ENCODE results near the gene CCDC195.

Gene CCDC195, protein sequence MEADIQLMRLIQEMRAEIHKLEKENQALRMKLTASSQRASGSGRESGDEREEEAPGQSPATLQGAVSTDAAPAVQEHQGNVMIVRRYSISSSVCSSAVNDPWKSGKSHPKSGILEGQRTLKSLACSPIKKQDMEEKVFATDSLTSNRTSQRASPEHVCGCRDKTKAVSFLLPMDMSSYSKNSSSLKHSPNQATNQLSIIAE

DNA sequence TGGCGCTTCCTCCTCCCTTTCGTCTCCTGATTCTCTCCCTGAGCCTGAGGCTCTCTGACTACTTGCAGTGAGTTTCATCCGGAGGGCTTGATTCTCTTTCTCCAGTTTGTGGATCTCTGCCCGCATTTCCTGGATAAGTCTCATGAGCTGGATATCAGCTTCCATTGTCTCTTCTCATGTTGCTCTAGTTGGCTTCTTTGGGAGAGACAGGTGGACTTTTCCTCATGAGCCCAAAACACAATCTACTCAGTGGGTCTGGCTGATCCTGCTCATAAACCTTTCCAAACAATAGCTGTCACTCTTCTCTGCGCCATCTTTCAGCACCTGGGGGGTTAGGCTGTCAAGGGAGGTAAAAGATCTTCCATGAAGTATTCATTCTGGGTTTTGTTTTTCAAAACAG is at the start of gene CCDC195:
Gene CCDC195 (minus strand): TSS at position 165 of the 400 bp plus-strand sequence. CDS start 0 bp downstream, at position 165.
- DNase-seq = no peak

DNA sequence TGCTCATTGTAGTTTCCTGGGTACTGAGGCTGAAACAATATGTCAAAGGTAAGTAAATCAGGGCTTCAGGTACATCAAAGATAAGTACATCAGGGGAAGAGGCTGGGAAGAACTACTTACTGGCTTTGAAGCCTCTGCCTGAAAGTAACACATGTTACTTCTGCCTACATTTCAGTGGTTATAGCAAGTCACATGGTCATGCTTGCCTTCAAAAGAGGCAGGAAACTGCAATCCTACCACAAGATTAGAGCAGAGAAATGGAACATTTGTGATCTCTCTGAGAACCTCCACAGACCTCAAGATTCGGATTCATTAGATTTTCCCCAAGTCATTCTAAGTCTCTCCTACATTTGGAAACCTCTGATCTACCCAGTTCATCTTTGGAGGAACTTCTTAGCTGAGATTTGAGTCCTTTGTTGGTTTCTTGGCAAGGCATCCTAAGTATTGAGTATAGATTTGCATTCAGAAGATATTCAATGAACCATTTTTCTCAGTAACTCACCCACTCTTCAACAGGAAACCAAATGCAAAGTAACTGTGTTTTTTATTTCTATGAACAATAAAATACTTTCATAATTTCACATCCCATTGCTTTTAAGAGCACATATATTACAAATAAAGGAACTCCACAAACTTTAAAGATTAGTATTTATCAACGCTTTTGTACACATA is 48.5 kb upstream of the CCDC195 start:
- DNase-seq = no peak

DNA sequence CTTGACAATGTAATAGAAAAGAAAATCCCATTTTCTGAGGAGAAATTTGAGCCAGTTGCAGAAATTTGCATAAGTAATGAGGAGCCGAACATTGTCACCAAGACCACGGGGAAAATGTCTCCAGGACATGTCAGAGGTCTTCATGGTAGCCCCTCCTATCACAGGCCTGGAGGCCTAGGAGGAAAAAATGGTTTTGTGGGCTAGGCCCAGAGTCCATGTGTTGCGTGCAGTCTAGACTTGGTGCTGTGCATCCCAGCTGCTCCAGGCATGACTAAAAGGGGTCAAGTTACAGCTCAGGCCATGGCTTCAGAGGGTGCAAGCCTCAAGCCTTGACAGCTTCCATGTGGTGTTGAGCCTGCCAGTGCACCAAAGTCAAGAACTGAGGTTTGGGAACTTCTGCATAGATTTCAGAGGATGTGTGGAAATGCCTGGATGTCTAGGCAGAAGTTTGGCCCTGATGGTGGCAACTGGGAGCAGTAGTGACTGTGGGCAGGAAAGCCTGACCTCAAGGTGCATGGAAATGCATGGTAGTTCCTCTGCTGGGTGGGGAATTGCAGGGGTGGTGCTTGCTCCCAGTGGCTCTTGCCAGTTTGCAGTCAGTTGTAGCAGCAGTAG is 41.9 kb upstream of the CCDC195 start:
- no peak for DNase-seq

DNA sequence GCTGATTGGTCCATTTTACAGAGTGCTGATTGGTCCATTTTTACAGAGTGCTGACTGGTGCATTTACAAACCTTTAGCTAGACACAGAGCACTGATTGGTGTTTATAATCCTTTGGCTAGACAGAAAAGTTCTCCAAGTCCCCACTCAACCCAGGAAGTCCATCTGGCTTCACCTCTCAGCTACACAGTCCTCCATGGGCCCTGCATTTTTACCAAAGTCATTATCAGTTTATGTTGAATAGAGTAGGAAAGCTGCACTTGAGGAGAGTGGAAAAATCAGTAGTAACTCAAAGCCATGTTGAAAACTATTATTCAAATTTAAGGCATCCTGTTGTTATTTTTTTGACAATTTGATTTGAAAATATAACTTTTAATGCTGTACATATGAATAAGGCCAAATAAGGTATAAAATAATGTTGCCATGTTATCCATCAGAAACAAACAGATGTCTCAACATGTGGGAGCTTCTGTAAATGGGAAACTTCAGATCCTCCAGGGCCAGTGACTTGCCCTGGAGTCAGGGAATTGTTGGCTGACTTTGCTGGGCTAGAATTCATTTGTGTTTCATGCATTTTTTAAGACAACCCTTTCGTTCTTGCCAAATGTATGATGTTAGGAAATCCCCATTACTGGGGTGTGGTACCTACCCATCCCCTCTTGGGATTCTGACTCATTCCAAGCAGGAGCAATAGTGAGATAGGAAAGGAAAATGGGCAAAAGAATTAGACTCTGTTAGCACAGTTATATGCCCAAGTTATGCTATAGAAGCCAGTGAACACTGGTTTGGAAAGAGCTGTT is 37.8 kb upstream of the CCDC195 start:
- no peak for DNase-seq

DNA sequence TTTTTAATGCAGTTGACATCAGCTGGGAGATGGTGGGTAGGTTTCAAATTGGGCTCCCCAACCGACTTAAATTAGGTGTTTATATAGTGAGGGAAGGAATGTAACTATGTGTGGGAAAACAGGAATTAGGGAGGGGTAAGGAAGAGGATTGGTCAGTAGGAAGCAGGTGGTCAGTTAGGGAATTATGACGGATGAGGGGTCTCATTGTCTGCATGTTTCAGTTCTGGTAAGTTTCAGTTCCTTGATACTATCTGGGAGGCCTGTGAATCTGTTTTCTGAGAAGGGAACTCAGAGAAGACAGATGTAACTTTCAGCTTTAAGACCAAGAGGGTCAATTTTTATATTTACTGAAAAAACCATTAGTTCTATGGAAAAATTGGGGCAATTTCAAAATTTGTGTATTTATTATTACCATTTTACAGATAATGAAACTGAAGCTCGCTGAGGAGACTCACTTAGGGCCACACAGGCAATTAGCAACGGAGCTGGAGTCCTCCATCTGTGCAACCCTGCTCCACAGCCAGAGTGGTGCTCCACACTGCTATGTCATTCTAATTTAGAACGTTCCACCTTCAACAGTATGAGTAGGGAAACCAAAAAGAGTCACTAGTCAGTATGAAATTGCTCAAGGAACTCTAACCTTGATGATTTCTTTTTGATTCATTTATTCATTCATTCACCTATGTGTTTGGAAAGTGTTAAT is 36.0 kb upstream of the CCDC195 start:
- DNase-seq = no peak

DNA sequence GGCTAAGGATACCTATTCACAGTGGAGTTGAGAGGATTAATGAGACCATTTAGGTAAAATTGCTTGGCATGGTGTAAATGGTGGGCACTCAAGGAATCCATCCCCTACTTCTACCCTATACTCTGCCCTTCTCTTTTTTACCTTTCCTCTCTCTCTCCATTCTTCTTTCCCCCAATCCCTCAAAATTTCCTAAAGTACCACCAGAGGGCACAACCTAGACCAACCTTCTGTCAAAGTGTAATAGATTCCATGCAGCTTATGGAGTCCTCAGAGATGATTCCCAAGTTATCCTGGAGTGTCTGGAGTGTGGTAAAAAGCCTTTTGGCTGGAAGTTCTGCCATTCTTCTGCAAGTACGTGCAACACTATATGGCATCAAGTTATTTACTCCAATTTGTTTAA is 33.0 kb upstream of the CCDC195 start:
- no peak for DNase-seq

DNA sequence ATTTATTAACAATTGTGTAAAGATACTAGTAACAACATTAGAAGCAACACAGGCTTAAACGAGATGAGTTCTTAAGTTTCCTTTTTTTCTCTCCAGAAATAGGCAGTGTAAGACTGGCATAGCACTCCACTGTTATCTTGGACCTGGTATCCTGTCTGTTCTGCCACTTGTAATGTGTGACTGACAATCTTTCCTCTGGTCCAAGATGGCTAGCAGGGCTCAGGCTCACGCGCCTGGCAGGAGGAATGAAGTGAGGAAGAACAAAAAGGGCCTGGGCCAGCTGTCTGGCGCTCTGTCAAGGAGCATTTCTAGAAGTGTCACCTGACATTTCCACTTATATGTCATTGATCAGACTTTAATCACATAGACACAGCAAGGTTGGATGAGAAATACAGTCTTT is 31.6 kb upstream of the CCDC195 start:
- no peak for DNase-seq

DNA sequence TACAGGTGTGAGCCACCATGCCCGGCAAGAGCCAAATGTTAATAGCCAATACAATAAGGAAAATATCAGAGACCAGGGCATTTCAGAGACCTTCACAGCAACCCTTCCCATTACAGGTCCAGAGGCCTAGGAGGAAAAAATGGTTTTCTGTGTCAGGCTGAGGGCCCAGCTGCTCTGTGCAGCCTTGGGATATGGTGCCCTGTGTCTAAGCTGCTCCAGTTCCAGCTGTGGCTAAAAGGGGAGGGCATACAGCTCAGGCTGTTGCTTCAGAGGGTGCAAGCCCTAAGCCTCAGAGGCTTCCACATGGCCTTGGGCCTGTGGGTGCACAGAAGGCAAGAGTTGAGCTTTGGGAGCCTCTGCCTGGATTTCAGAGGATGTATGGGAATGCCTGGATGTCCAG is 20.1 kb upstream of the CCDC195 start:
- no peak for DNase-seq

DNA sequence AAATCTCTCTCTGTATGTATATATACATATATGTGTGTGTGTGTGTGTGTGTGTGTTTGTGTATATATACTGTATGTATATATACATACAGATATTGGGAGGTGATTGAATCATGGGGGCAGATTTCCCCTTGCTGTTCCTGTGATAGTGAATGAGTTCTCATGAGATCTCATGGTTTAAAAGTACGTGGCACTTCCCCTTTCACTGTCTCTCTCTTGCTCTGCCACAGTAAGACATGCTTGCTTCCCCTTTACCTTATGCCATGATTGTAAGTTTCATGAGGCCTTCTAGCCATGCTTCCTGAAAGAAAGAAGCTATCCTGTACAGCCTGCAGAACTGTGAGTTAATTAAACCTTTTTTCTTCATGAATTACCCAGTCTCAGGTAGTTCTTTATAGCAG is 18.8 kb upstream of the CCDC195 start:
- DNase-seq = no peak

DNA sequence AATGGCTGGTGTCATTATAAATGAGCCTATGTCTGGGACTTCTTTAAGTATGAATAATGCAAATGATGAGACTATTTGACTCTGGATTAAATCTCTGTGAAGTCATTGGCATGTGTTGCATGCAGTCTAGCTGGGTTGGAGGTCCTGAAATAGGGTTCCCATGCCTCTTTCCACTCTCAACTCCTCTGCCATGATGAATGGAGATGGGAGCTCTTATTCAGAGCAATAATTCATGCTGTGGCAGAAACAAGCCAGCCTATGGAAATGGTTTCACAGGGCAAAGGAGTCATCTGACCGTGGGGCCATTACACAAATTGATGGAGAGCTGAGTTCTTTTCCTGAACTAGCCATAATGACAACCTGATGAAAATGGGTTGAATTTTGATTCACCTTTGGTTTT is 15.5 kb upstream of the CCDC195 start:
- no peak for DNase-seq

DNA sequence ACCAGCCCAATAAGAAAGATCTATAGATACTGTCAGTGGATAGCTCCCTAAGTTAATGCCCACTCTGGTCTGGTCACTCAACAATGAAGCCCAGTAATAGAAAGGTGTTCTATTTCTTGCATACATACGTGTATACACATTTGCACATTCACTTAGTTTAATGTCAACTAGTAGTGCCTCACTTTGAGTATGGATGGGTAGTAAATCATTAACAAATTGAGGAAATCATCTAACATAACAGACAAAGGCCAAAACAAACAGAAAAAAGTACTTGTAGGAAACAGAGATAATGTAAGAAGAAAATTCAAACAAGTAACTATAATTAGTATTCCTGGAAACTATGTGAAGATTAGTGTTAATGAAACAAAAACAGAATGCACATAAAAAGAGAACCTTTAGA is 13.3 kb upstream of the CCDC195 start:
- no peak for DNase-seq

DNA sequence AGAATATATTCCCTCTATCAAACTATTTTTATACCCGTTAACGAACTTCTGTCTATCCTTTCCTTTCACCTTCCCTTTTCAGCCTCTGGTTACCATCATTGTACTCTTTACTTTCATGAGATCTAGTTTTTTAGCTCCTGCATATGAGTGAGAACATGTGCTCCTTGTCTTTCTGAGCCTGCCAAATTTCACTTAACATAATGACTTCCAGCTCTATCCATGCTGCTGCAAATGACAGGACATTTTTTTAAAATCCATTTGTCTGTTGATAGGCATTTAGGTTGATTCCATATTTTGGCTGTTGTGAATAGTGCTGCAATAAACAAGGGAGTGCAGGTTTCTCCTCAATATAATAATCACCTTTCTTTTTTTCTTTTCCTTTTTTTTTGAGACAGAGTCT is 8.2 kb upstream of the CCDC195 start:
- DNase-seq = no peak

DNA sequence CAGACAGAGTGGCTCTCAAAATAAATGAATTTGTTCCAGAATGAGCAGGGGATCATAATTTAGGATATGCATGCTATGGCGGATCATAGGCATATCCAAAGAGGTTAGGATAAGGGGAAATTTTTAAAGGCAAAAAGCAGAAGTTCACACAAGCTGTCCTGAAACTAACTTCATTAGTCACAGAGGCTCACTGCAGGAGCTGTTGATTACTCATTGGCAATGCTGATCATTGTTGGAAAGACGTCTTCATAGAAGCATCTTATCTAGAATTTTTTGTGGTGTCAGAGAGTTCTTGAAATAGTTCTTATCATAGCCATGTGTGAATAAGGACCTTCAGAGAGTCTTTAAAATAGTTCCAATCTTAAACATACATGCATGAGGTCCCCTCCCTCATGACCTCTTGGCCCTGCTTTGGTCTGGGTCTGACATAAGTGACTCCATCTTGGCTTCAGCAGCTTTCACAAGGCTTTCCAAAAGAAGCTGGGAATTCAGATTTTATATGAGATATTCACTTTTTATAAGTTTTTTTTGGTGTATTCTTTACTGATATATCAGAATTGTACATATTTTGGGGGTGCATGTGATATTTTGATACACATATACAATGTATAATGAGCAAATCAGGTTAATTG is 7.5 kb upstream of the CCDC195 start:
- DNase-seq = no peak

DNA sequence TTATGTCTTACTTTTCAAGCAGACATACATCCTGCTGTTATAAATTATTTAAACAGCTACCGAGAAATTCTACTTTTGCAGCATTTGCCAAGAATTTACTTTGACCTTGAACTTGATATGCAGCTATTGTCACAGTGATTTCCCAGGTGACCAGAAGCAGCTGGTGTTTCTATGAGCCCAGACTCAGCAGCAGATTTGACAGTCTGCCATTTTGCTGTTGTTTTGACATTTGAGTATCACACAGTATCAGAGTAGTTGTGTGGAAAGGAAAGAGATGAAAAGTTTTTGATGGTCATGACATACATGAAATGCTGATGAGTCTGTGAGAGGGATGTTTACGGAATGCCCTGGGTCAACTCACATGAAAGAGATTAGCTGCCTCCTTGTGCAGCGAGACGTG is 6.6 kb upstream of the CCDC195 start:
- no peak for DNase-seq

DNA sequence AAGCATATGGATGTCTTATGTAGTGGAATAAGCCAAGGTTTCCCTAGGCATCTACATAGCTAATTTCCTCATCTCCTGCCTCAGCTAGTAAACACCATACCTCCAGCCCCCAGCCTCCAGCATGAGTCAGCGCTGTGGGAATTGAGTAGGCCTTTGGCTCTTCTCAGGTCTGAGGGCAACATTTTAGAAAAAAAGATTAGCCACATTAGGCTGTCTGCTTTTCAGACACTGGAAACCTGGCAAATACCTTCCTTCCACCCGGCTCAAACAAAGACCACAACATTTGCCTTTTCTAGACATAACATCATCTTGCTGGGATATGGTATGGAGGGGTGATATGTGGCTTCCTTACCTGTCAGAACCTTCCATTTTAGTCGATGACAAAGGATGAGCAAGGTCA is 6.1 kb upstream of the CCDC195 start:
- DNase-seq = no peak

DNA sequence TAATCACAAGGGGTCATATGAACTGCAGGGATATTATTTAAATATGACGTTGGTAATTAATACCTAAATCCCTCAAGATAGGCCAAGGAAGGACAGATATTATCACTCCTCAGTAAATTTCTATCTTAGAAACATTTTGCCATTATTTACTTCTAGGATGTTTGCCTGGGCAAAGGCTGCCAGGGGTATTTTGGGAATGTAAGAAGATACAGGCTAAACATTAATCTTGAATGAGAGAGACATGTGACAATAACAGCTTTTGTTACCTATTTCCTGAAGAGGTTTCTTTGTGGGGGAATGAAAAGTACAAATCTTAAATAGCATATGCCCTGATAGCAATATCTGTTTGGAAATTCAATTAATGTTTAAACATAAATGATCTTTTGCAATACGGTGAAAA is 756 bp upstream of the CCDC195 start:
- no peak for DNase-seq

DNA sequence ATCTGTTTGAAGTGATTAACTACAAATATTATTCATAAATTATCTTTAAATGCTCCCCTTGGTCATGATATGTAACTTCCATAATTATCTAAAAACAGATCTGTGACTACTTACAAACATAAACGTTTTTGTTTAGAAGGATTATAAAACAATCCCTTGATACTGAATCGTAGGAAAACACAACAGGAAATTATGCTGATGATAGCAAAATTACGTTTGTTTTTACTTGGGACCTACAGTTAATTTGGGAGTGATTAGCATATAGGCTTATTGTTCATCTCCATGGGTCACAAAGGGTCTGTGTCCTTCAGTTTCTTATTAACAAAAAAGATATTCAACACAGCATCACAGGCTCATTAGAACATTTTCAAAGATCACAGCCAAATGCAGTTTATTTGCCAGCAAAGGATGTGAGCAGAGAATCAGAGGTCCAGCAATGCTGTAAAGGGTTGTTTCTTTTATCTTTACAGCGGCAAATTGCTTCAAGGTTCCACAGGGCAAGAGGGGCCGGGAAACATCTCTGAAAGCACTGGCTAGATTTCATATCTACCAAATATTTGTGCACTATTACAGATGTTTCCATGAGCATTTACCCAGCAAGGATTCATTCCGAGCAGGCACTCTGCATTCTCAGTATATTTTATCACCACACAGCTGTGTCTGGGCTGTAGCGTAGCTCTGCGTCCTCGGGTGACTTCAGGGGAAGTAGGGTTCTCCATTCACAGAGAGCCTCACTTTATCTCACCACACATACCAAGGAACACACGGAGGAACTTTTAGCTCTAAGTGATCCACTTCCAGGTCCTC is 4.1 kb downstream of the CCDC195 start:
- DNase-seq = no peak

DNA sequence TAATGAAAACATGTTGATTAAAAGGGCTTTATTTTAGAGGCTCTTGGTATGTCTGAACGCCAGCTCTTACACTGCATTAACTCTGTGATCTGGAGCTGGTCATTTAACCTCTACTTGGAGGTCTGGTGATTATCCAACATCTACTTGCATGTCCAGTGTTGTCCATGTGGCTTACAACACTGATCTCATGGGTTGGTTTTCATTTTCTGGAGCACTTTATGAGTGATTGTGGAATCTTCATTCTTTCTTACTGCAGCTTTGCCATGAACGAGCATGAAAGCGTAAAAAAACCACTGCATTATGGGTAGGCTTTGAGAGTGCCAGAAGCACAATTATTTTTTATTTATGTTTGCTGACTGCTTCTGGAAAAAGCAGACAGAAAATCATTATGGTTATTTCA is 4.8 kb downstream of the CCDC195 start:
- no peak for DNase-seq

DNA sequence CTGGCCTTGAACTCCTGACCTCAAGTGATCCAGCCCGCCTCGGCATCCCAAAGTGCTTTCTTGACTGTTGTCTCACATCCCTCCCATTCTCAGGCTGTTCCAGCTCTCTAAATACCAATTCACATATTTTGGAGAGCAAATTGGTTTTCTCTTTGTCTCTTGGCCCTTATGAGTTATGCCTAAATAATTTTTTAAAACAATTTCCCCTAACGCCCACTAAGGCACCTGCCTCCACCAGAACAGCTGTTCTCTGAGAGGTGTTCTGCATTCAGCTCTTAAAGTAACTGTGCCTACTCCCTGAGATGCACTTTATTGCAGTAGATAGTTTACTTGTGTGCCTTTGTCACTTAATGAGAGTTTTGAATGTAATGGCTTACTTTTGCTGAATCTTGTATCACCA is 6.9 kb downstream of the CCDC195 start:
- no peak for DNase-seq

DNA sequence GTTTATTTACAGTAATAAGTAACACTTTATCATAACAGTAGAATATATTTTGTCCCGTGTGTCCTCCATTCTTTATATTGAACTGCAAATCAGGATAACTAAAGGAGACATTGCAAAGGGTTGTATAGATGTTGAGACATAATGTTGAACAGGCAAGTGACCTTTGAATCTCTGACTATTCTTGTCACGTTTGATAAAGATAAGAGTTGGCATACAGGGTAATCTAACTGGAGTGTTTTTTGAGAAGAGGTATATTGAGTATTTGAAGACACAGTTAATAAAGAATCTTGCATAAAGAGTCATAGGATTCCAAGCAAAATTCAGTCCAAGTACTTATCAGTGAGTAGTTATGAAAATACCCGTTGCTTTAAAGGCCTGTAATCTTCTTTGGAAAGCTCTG is 21.7 kb downstream of the CCDC195 start:
- no peak for DNase-seq

DNA sequence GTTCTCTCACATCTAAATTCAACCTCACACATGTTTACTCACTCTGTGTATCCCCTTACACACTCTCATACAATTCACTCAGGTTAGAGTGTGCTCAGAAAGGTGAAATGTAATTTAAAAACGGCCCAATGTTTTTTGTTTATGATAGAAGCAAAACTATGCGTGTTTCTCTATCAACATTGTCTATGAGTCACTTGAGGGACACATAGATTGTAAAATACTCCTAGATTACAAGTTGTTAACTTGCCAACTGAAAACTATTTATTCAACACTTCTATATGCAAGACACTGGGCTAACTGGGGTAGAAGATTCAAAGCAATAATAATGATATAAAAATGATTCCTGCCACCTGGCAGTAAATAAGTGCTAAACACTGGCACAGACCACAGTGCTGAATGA is 24.6 kb downstream of the CCDC195 start:
- no peak for DNase-seq

DNA sequence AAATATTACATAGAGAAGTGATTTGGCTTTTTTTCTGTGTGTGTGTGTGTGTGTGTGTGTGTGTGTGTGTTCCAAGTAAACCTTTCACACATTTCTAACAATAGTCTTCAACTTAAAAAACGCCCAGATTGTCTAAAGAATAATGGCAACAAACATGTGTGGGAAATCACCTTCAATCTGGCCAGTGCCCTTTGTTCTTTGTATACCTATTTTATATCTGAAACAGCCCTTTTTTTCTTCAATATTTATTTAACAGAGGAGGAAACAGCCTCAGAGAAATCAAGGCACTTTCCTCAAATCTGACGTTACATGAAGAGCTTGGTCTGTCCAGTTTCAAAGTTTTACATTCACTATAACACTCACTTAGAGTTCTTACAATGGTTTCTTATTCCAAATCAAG is 25.3 kb downstream of the CCDC195 start:
- no peak for DNase-seq

All from stimulated activated naive CD4-positive, alpha-beta T cell treated with Interleukin-2 at 50 U/mL for 16 hours (primary cell).